ENCODE data around the gene EXOC1.
"Not testable (repeated sequence)": the region's sequence is repeated elsewhere in the genome, so short reads cannot be mapped to it uniquely, and the experiment has no call there.

Gene EXOC1

GRCh38 chr4:55925241-55925640 is 71.8 kb downstream of the EXOC1 start:
- H3K27me3 ChIP-seq (ENCODE audit: control insufficient read depth, insufficient read depth, low read length), result no peaks in the 10 kb centered on the region

DNA sequence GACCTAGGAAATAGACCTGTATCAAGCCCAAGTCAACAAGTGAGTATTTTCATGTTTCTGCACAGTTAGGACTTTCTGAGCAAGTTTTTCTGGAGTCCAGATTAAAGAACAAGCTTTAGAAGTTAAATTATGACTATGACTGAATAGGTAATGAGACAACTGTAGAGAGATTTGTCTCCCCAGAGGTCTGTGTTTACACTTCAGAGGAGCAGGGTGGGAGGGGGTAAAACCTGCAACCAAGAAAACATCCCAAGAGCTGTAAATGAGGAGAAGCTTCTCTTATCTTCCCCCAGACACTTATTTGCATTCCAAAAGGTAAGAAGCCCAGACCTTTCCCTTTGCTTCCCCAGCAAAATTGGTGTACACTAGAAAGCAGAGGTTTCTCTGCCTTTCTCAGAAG is 73.2 kb downstream of the EXOC1 start:
- Histone ChIP-seq H3K36me3 (ENCODE audit: control insufficient read depth, insufficient read depth, low read length) (no peaks in the 10 kb centered on the region), H3K4me3 (ENCODE audit: low read length) (no peak overlapping the region), H3K9ac (ENCODE audit: low read length) (no peak overlapping the region), H3K27ac (ENCODE audit: low read depth, low read length) (no peak overlapping the region), H3K4me1 (ENCODE audit: control insufficient read depth, insufficient read depth, low read length) (no peaks in the 10 kb centered on the region), H3K27me3 (ENCODE audit: control insufficient read depth, insufficient read depth, low read length) (no peaks in the 10 kb centered on the region)

More at GRCh38 chr4:55925241-55925640, 71.8 kb downstream of the EXOC1 start:
- no peak overlapping the region for H3K4me3 ChIP-seq (ENCODE audit: low read length)
- no peak overlapping the region for H3K27ac ChIP-seq (ENCODE audit: low read depth, low read length)
- no peak overlapping the region for H3K9ac ChIP-seq (ENCODE audit: low read length)
- no peaks in the 10 kb centered on the region for H3K36me3 ChIP-seq (ENCODE audit: control insufficient read depth, insufficient read depth, low read length)
- H3K4me1 ChIP-seq (ENCODE audit: control insufficient read depth, insufficient read depth, low read length), result no peaks in the 10 kb centered on the region

DNA sequence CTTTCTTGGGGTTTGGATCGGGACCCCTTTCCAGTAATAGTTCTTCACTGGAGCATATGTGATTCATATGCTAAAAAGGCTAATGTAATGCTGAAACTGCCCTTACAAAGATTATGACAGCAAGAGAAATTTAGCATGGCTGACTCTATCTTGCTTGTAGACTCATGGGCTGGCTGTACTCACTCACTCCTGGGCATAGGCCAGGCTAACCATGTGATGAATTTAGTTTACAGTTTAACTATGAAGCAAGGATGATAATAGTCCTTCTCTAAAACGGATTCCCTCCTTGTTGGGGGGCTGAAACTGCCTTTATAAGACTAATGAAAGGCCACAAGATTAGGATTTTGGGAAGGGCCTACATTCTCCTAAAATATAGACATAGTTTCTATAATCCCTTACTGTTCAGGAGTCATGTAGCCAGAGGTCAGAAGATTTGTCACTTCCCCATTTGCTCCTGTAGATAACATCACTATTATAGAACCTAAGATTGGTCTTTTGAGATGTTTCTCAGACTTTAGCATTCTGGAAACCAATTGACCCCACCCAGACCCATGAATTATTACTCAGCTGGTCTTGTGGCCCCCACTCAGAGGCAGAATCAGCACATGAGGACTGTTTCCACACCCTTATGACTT is 74.5 kb downstream of the EXOC1 start:
- Histone ChIP-seq H3K36me3 (ENCODE audit: control insufficient read depth, insufficient read depth, low read length) (no peaks in the 10 kb centered on the region), H3K4me3 (ENCODE audit: low read length) (no peak overlapping the region), H3K9ac (ENCODE audit: low read length) (no peak overlapping the region), H3K27me3 (ENCODE audit: control insufficient read depth, insufficient read depth, low read length) (no peaks in the 10 kb centered on the region), H3K4me1 (ENCODE audit: control insufficient read depth, insufficient read depth, low read length) (no peaks in the 10 kb centered on the region), H3K27ac (ENCODE audit: low read depth, low read length) (no peak overlapping the region)

- Histone ChIP-seq H3K9ac (ENCODE audit: low read length) (no peak overlapping the region), H3K27ac (ENCODE audit: low read depth, low read length) (no peak overlapping the region), H3K4me1 (ENCODE audit: control insufficient read depth, insufficient read depth, low read length) (no peaks in the 10 kb centered on the region), H3K27me3 (ENCODE audit: control insufficient read depth, insufficient read depth, low read length) (no peaks in the 10 kb centered on the region), H3K4me3 (ENCODE audit: low read length) (no peak overlapping the region), H3K36me3 (ENCODE audit: control insufficient read depth, insufficient read depth, low read length) (no peaks in the 10 kb centered on the region)
These were observed 75.4 kb downstream of the EXOC1 start for GRCh38 chr4:55928846-55929245.

DNA sequence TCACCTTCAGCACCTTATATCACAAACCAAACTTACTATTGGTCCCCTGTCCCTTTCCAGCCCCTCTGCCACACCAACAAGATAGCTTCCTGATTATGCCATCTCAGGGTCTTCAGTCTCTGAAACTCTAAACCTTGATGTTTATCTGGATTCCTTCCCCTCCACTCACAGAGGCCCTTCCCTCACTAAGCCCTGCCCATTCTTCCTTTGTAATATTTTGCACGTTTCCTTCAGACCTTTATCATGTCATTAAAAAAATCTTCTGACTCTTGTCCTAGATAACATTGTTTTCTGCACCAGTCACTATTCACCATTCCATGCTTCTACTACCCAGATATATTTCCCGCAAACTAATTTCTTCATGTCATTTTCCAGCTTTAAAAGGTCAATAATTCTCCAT is 77.6 kb downstream of the EXOC1 start:
- Histone ChIP-seq H3K4me1 (ENCODE audit: control insufficient read depth, insufficient read depth, low read length) (no peaks in the 10 kb centered on the region), H3K4me3 (ENCODE audit: low read length) (no peak overlapping the region), H3K9ac (ENCODE audit: low read length) (no peak overlapping the region)

DNA sequence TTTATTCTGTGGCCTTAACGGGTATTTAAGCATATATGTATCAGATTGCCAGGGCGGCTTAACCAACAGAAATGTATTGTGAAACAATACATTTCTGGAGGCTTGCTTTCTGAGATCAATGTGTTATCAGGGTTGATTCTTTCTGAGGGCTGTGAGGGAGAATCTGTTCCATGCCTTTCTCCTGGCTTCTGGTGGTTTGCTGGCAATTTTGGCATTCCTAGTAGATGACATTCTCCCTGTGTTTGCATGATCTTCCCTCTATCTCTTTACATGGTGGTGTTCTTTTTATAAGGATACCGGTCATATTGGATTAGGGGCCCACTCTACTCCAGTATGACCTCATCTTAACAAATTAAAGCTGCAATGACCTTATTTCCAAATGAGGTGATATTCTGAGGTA is 78.4 kb downstream of the EXOC1 start:
- Histone ChIP-seq H3K36me3 (ENCODE audit: control insufficient read depth, insufficient read depth, low read length) (no peaks in the 10 kb centered on the region), H3K4me3 (ENCODE audit: low read length) (no peak overlapping the region), H3K9ac (ENCODE audit: low read length) (no peak overlapping the region), H3K27ac (ENCODE audit: low read depth, low read length) (no peak overlapping the region), H3K4me1 (ENCODE audit: control insufficient read depth, insufficient read depth, low read length) (no peaks in the 10 kb centered on the region), H3K27me3 (ENCODE audit: control insufficient read depth, insufficient read depth, low read length) (no peaks in the 10 kb centered on the region)

More for the DNA sequence above, 77.6 kb downstream of the EXOC1 start:
- H3K36me3 ChIP-seq (ENCODE audit: control insufficient read depth, insufficient read depth, low read length), result no peaks in the 10 kb centered on the region
- H3K27me3 ChIP-seq (ENCODE audit: control insufficient read depth, insufficient read depth, low read length), result no peaks in the 10 kb centered on the region
- H3K27ac ChIP-seq (ENCODE audit: low read depth, low read length), result no peak overlapping the region

DNA sequence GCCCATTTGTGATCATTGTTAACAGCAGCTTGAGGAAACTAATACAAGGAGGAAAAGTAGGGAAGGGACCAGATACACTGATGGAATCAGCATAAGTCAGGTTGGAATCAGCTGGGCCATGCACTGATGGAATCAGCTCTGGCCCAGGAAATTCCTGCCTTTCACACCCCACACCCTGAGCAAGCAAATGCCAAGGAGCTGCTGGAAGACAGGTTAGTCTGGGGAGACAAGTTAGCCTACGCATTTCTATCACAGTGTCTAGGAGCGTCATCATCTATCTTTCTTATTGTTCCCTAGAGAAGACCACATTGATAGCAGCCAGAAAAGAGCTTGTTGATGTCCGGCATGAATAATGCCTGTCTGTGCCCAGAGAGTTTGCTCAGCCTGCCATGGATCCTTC is 79.1 kb downstream of the EXOC1 start:
- Histone ChIP-seq H3K9ac (ENCODE audit: low read length) (no peak overlapping the region), H3K27me3 (ENCODE audit: control insufficient read depth, insufficient read depth, low read length) (no peaks in the 10 kb centered on the region), H3K36me3 (ENCODE audit: control insufficient read depth, insufficient read depth, low read length) (no peaks in the 10 kb centered on the region), H3K27ac (ENCODE audit: low read depth, low read length) (no peak overlapping the region), H3K4me3 (ENCODE audit: low read length) (no peak overlapping the region), H3K4me1 (ENCODE audit: control insufficient read depth, insufficient read depth, low read length) (no peaks in the 10 kb centered on the region)

DNA sequence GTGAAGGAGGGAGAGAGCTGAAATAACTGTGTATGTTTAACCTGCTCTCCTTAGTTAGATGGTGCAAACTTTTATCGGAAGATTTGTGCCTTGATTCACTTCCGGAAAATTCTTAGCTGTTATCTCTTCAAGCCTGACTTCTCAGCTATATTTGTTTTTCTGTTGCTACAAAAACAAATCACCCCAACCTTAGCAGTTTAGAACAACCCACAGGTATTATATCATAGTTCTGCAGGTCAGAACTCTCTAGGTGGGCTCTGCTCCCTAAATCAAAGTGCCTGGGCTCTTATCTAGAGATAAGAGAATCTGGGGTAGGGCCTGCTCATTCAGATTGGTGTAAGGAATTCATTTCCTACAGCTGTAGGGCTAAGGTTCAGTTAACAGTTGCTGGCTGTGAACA is 80.2 kb downstream of the EXOC1 start:
- no peak overlapping the region for H3K9ac ChIP-seq (ENCODE audit: low read length)
- no peaks in the 10 kb centered on the region for H3K36me3 ChIP-seq (ENCODE audit: control insufficient read depth, insufficient read depth, low read length)
- H3K4me3 ChIP-seq (ENCODE audit: low read length), result no peak overlapping the region
- no peaks in the 10 kb centered on the region for H3K4me1 ChIP-seq (ENCODE audit: control insufficient read depth, insufficient read depth, low read length)
- no peaks in the 10 kb centered on the region for H3K27me3 ChIP-seq (ENCODE audit: control insufficient read depth, insufficient read depth, low read length)
- H3K27ac ChIP-seq (ENCODE audit: low read depth, low read length), result no peak overlapping the region

- H3K36me3 ChIP-seq (ENCODE audit: control insufficient read depth, insufficient read depth, low read length); H3K4me3 ChIP-seq (ENCODE audit: low read length); H3K4me1 ChIP-seq (ENCODE audit: control insufficient read depth, insufficient read depth, low read length); H3K27ac ChIP-seq (ENCODE audit: low read depth, low read length); H3K27me3 ChIP-seq (ENCODE audit: control insufficient read depth, insufficient read depth, low read length); H3K9ac ChIP-seq (ENCODE audit: low read length): not testable (repeated sequence)
These were observed 82.5 kb downstream of the EXOC1 start for GRCh38 chr4:55935907-55936306.

- no peaks in the 10 kb centered on the region for H3K36me3 ChIP-seq (ENCODE audit: control insufficient read depth, insufficient read depth, low read length)
- H3K9ac ChIP-seq (ENCODE audit: low read length), result no peak overlapping the region
- no peaks in the 10 kb centered on the region for H3K4me1 ChIP-seq (ENCODE audit: control insufficient read depth, insufficient read depth, low read length)
- H3K4me3 ChIP-seq (ENCODE audit: low read length), result no peak overlapping the region
- H3K27me3 ChIP-seq (ENCODE audit: control insufficient read depth, insufficient read depth, low read length), result no peaks in the 10 kb centered on the region
- H3K27ac ChIP-seq (ENCODE audit: low read depth, low read length), result no peak overlapping the region
These were observed 85.0 kb downstream of the EXOC1 start for GRCh38 chr4:55938481-55938880.

GRCh38 chr4:55939421-55939820 is 86.0 kb downstream of the EXOC1 start:
- H3K4me3 ChIP-seq (ENCODE audit: low read length), result no peak overlapping the region
- no peak overlapping the region for H3K27ac ChIP-seq (ENCODE audit: low read depth, low read length)
- H3K27me3 ChIP-seq (ENCODE audit: control insufficient read depth, insufficient read depth, low read length), result no peaks in the 10 kb centered on the region
- no peaks in the 10 kb centered on the region for H3K36me3 ChIP-seq (ENCODE audit: control insufficient read depth, insufficient read depth, low read length)
- H3K4me1 ChIP-seq (ENCODE audit: control insufficient read depth, insufficient read depth, low read length), result no peaks in the 10 kb centered on the region
- no peak overlapping the region for H3K9ac ChIP-seq (ENCODE audit: low read length)

DNA sequence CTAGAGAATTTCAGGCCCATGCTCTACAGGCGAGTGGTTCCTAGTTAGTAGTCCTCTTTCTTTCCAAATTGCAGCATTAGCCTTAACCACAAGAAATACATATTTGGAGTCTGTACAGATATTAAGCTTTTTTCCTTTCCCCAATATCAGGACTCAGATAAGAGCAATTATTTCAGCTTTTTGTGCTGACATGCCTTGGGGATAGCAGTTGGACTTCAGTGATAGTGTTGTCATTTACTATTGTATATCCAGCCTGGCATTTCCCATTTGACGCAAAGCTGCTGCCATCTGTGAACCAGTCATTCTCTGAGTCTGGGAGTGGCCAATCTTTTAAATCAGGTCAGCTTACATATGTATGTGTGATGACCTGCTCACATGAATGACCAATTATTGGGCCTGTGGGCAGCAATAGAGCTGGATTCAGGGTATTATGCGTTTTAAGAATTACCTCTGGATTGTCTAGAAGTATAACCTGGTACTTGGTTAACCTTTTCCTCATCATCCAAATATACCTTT is 88.5 kb downstream of the EXOC1 start:
- H3K4me1 ChIP-seq (ENCODE audit: control insufficient read depth, insufficient read depth, low read length), result no peaks in the 10 kb centered on the region
- H3K27me3 ChIP-seq (ENCODE audit: control insufficient read depth, insufficient read depth, low read length), result no peaks in the 10 kb centered on the region
- no peak overlapping the region for H3K27ac ChIP-seq (ENCODE audit: low read depth, low read length)
- H3K36me3 ChIP-seq (ENCODE audit: control insufficient read depth, insufficient read depth, low read length), result no peaks in the 10 kb centered on the region
- H3K9ac ChIP-seq (ENCODE audit: low read length), result no peak overlapping the region
- H3K4me3 ChIP-seq (ENCODE audit: low read length), result no peak overlapping the region

DNA sequence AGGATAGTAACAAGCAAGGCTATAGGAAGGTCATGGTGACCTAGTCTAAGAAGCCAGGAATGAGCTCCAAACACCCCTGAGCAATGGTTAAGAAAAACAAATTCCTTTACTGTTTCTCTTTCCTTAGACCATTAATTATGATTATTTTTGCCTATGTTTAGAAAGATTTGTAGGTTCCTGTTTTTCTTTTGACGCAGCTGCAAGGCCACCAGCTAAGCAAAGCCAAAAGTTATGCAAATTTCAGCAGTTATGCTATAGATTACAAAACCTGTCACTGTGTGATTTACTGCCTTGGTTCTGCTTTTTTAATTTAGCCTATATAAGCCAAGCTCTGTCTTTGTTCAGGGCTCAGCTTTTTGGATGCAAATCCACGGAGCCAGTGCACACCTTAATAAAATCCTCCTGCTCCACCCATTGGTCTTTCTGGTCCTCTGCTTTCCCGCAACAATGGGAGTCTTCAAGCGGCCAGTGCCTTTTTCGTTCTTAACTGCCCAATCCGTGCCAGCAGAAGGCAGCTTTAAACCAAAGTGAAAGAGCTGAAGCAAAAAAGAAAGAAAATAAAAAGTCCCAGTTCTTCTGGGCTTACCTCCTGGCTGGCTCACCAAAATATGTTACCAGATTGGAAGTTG is 93.9 kb downstream of the EXOC1 start:
- Histone ChIP-seq H3K4me3 (ENCODE audit: low read length) (peak overlapping the region; percentile 35), H3K9ac (ENCODE audit: low read length) (no peak overlapping the region), H3K27ac (ENCODE audit: low read depth, low read length) (peak overlapping the region; percentile 88)

More for the DNA sequence above, 93.9 kb downstream of the EXOC1 start:
- Histone ChIP-seq H3K36me3 (ENCODE audit: control insufficient read depth, insufficient read depth, low read length) (no peaks in the 10 kb centered on the region), H3K27me3 (ENCODE audit: control insufficient read depth, insufficient read depth, low read length) (no peaks in the 10 kb centered on the region), H3K4me1 (ENCODE audit: control insufficient read depth, insufficient read depth, low read length) (peaks cover 8% of the 10 kb centered on the region)
